RKO (cell line): ENCODE measurements around the gene ILKAP.

Experiments used
- DNase-seq: peaks from one replicate; pipeline ENCODE4 v3.0.0-alpha.2; 2016; ENCODE audit warnings: low spot score

The ILKAP gene

GRCh38 chr2:238123991-238124470 lies 79.5 kb downstream of the ILKAP start:
- no peak for DNase-seq

DNA sequence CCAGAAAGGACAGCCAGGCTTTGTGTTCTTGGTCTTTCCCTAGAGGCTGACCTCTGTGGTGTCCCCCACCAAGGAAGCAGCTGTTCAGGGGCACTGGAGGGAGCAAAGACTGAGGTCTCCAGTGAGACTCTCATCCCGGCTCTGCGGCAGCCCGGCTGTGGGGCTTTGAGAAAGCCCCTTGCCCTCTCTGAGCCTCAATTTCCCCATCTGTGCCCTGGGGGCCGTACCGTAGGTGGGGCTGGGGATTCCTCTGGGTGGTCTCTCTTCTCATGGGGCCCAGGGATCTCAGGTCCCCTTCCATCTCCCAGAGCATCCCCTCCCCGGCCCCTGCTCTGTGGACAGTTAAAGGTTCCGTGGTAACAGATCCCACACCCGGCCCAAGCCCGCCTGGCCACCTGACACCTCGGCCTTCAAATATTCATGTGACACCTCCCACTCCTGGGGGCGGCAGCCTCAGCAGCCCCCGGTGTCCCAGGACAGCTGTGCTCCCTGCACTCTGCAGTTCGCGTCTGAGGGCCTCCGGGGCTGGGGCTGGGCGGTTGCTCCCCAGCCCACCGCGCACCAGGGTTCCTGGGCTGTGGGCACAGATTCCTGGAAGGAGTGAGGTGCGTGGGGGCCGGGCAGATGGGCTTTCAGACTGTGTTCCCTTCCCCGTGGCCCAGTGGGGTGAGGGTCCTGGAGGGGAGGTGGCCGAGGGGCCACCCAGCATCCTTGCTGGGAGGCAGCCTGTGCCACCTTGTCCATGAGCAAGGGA lies 80.1 kb downstream of the ILKAP start:
- DNase-seq, result no peak

- DNase-seq, result no peak
These were observed 80.9 kb downstream of the ILKAP start for GRCh38 chr2:238122287-238123217.

GRCh38 chr2:238121511-238122286 lies 81.8 kb downstream of the ILKAP start:
- no peak for DNase-seq

DNA sequence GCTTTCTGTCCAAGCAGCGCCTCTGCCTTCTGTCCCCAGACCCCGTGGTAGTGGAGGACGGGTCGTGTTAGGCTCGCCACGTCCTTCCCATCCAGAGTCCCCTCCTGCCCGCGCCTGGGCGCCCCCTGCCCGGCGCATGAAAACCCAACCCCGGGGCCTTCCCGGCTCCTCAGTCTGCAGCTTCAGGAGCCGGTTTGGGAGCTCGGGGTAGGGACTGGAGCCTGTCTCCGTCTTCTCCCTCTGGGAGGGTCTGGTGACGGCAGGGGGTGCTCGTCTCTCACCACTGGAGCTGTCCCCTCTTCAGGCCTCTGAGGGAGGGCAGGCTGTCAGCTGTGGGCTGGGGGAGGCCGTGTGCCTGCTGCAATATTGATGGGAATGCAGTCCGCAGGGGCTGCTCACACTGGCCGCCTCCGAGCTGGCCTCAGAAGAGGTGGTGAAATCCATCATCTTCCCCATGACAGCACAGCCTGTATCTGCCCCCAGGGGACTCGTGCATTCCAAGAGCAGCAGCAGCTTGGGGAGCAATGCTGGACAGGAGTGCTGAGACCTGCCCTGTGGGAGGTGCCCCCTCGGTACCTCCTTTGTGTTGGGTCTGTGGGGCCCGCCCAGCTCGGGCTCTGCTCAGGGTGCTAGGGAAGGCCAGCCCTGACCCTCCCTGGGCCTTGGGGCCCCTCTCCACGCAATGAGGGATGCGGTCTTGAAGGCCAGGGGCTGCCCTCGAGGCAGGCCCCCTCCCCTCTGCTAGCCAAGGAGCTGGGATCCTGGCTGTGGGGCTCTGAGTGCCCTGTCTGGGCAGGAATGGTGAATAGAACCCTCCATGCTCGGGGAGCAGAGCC lies 82.8 kb downstream of the ILKAP start:
- no peak for DNase-seq
